22Rv1 (cell line): Measurements from ENCODE around the gene POFUT1.

Source experiments
- ZFX ChIP-seq: fragments of 450-650 bp; IDR thresholded peaks from 2 replicates; pipeline ENCODE4 v1.6.1; 2017; ENCODE audit warnings: antibody characterized with exemption, borderline replicate concordance
- TF ChIP-seq, protein P1 (sequence below): fragments of 450-650 bp; IDR thresholded peaks from 2 replicates; pipeline ENCODE4 v1.5.1; 2017; ENCODE audit warnings: mild to moderate bottlenecking

DNA sequence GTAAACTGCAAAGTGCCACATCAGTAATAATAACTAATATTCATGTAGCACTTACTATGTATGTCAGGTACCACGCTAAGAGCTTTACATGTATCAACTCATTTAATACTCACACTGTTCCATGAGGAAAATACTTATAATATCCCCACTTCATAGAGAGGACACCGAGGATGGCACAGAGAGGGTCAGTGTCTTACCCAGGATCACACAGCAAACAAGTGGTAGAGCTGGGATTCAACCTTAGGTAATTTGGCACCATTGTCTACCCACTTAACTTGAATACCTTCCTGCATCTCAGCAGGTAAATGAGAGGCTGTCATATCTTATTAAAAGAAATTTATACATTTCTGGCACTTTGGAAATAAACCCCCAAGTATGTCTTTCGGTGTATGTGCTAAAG is 8.0 kb downstream of the POFUT1 start:
- TF ChIP-seq ZFX: no peak
- TF ChIP-seq, protein P1, sequence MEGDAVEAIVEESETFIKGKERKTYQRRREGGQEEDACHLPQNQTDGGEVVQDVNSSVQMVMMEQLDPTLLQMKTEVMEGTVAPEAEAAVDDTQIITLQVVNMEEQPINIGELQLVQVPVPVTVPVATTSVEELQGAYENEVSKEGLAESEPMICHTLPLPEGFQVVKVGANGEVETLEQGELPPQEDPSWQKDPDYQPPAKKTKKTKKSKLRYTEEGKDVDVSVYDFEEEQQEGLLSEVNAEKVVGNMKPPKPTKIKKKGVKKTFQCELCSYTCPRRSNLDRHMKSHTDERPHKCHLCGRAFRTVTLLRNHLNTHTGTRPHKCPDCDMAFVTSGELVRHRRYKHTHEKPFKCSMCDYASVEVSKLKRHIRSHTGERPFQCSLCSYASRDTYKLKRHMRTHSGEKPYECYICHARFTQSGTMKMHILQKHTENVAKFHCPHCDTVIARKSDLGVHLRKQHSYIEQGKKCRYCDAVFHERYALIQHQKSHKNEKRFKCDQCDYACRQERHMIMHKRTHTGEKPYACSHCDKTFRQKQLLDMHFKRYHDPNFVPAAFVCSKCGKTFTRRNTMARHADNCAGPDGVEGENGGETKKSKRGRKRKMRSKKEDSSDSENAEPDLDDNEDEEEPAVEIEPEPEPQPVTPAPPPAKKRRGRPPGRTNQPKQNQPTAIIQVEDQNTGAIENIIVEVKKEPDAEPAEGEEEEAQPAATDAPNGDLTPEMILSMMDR: no peak
